G401 (cell line): ENCODE data around the gene PRG3. TPM values are rescaled to one million over a fixed set of nuclear protein-coding genes. Genes with fewer than 3 reads are reported as not detected.
"Not testable (repeated sequence)": the region's sequence is repeated elsewhere in the genome, so short reads cannot be mapped to it uniquely, and the experiment has no call there.

Experiments
- DNase-seq: peaks from one replicate; pipeline ENCODE4 v3.0.0-alpha.2; 2015; ENCODE audit warnings: low spot score
- in situ Hi-C: cut with HindIII; loops from 2 replicates; pipeline ENCODE4 v1.10.0; 2016; ENCODE audit warnings: low sequenced_read_pairs, mixed read lengths
- total RNA-seq: library from RNA; depleted of rRNA; stranded (reverse); fragments of >200 nt; shearing (Covaris generic); gene quantifications from 2 replicates; pipeline ENCODE4 v1.2.3, GENCODE V29; 2014

The PRG3 gene
- total RNA-seq, 1 experiment from 2014 or later, result not detected

GRCh38 chr11:57348052-57348451 lies 32.9 kb downstream of the PRG3 start:
- DNase-seq, result no peak

GRCh38 chr11:57347336-57347735 lies 33.6 kb downstream of the PRG3 start:
- DNase-seq, result no peak
- in situ Hi-C loops, result no loop called here

More at GRCh38 chr11:57348052-57348451, 32.9 kb downstream of the PRG3 start:
- in situ Hi-C loops, result no loop called here

- DNase-seq, result peak; percentile 85
- in situ Hi-C loops, result no loop called here
Measured at GRCh38 chr11:57345555-57346211, 35.3 kb downstream of the PRG3 start.

- in situ Hi-C loops, result no loop called here
Measured at GRCh38 chr11:57344826-57345225, 36.1 kb downstream of the PRG3 start.

GRCh38 chr11:57343825-57344224 lies 37.1 kb downstream of the PRG3 start:
- DNase-seq, result no peak
- in situ Hi-C loops, result no loop called here

More at GRCh38 chr11:57344826-57345225, 36.1 kb downstream of the PRG3 start:
- DNase-seq, result no peak

- in situ Hi-C loops, result no loop called here
- no peak for DNase-seq
Measured at GRCh38 chr11:57342702-57343101, 38.2 kb downstream of the PRG3 start.

GRCh38 chr11:57341250-57341808 lies 39.6 kb downstream of the PRG3 start:
- DNase-seq, result no peak
- in situ Hi-C loops, result no loop called here

GRCh38 chr11:57340039-57340615 lies 40.8 kb downstream of the PRG3 start:
- in situ Hi-C loops, result no loop called here
- DNase-seq, result no peak

GRCh38 chr11:57339328-57339727 lies 41.6 kb downstream of the PRG3 start:
- no peak for DNase-seq
- in situ Hi-C loops, result no loop called here

- in situ Hi-C loops, result no loop called here
- DNase-seq, result no peak
Measured at GRCh38 chr11:57338142-57338541, 42.8 kb downstream of the PRG3 start, which contains the start of gene P2RX3. P2RX3 (plus strand) TSS chr11:57338352; CDS start chr11:57338551, 199 bp downstream.

GRCh38 chr11:57336856-57337255 lies 44.1 kb downstream of the PRG3 start:
- in situ Hi-C loops, DNase-seq: not testable (repeated sequence)

- in situ Hi-C loops, result no loop called here
- no peak for DNase-seq
Measured at GRCh38 chr11:57336111-57336666, 44.8 kb downstream of the PRG3 start.

GRCh38 chr11:57335343-57336110 lies 45.4 kb downstream of the PRG3 start, which contains the start of gene SSRP1:
SSRP1 (minus strand) TSS chr11:57335892; CDS start chr11:57335121, 771 bp downstream.
- in situ Hi-C loops, result no loop called here

GRCh38 chr11:57335023-57335342 lies 46.0 kb downstream of the PRG3 start:
- in situ Hi-C loops, result no loop called here
- DNase-seq, result no peak

More at GRCh38 chr11:57335343-57336110, 45.4 kb downstream of the PRG3 start, which contains the start of gene SSRP1:
- DNase-seq, result peak; percentile 93

GRCh38 chr11:57332694-57333440 lies 48.1 kb downstream of the PRG3 start:
- no peak for DNase-seq
- in situ Hi-C loops, result no loop called here

GRCh38 chr11:57331720-57332119 lies 49.2 kb downstream of the PRG3 start:
- no peak for DNase-seq
- in situ Hi-C loops, result no loop called here

GRCh38 chr11:57330029-57330428 lies 50.9 kb downstream of the PRG3 start:
- in situ Hi-C loops, result no loop called here
- DNase-seq, result no peak

GRCh38 chr11:57327721-57328120 lies 53.2 kb downstream of the PRG3 start:
- no peak for DNase-seq
- in situ Hi-C loops, result no loop called here
